ENCODE results near the gene CUX1.

- TF ChIP-seq ZNF416 (CRISPR knock-in tag; IDR thresholded peaks at IDR 0.05) (no peak), CTCF (IDR thresholded peaks at IDR 0.05) (no peak), STAT6 (CRISPR knock-in tag; conservative IDR thresholded peaks at IDR 0.05; ENCODE audit: low read depth) (no peak), TEAD4 (CRISPR knock-in tag; IDR thresholded peaks at IDR 0.05) (no peak), NR3C1 (CRISPR knock-in tag; conservative IDR thresholded peaks at IDR 0.05; ENCODE audit: low read depth) (no peak), PRRX2 (CRISPR knock-in tag; IDR thresholded peaks at IDR 0.05) (no peak), MAX (CRISPR knock-in tag; IDR thresholded peaks at IDR 0.05) (no peak), ZNF512 (CRISPR knock-in tag; IDR thresholded peaks at IDR 0.05; ENCODE audit: borderline replicate concordance) (no peak), RELA (CRISPR knock-in tag; IDR thresholded peaks at IDR 0.05; ENCODE audit: borderline replicate concordance) (no peak), ZBTB21 (CRISPR knock-in tag; IDR thresholded peaks at IDR 0.05; ENCODE audit: borderline replicate concordance) (no peak), SP1 (CRISPR knock-in tag; conservative IDR thresholded peaks at IDR 0.05) (no peak), USF2 (CRISPR knock-in tag; IDR thresholded peaks at IDR 0.05) (no peak), ATF3 (CRISPR knock-in tag; conservative IDR thresholded peaks at IDR 0.05) (no peak), ELF4 (CRISPR knock-in tag; IDR thresholded peaks at IDR 0.05; ENCODE audit: low read depth) (no peak)
These were observed 157.0 kb downstream of the CUX1 start for GRCh38 chr7:101974393-101974792.
